K562 (cell line): ENCODE results near the gene DIAPH1. TPM values are rescaled to one million over a fixed set of nuclear protein-coding genes. Genes with fewer than 3 reads are reported as not detected.

Experiments
- ATF1 ChIP-seq, 2 experiments: fragments of 450-650 bp in 1 of 2; IDR thresholded peaks; 2 replicates each; pipeline ENCODE4 v1.6.1; 2016; ENCODE audit warnings: missing compliant biosample characterization in 1 of 2, missing genetic modification characterization in 1 of 2
- ATF4 ChIP-seq: fragments of 450-650 bp; formaldehyde crosslinking; IDR thresholded peaks from 2 replicates; pipeline ENCODE4 v1.4.0; 2022; ENCODE audit warnings: mild to moderate bottlenecking, moderate library complexity
- DIDO1 ChIP-seq: fragments of 450-650 bp; IDR thresholded peaks from 2 replicates; pipeline ENCODE4 v1.6.1; 2016; ENCODE audit warnings: low read depth, missing biosample characterization, missing genetic modification characterization
- GATAD2B ChIP-seq: fragments of 450-650 bp; IDR thresholded peaks from 2 replicates; pipeline ENCODE4 v1.6.1; 2017; ENCODE audit warnings: mild to moderate bottlenecking, borderline replicate concordance
- MITF ChIP-seq: IDR thresholded peaks from 2 replicates; pipeline ENCODE4 v1.6.1; 2014; ENCODE audit warnings: antibody characterized with exemption
- NFATC3 ChIP-seq: fragments of 450-650 bp; IDR thresholded peaks from 2 replicates; pipeline ENCODE4 v1.6.1; 2017; ENCODE audit warnings: mild to moderate bottlenecking
- NFE2L1 ChIP-seq: fragments of 450-650 bp; IDR thresholded peaks from 2 replicates; pipeline ENCODE4 v1.6.1; 2016; ENCODE audit warnings: missing genetic modification characterization, low read depth, mild to moderate bottlenecking, missing compliant biosample characterization, moderate library complexity, borderline replicate concordance
- REST ChIP-seq, 2 experiments: fragments of 450-650 bp; formaldehyde crosslinking in 1 of 2; IDR thresholded peaks; 2 replicates each; pipeline versions ENCODE4 v1.4.0 to v1.6.1; 2014 to 2020; ENCODE audit warnings: mild to moderate bottlenecking in 2 of 2, borderline replicate concordance in 1 of 2, low read depth in 1 of 2
- TAF7 ChIP-seq: fragments of 450-650 bp; IDR thresholded peaks from 2 replicates; pipeline ENCODE4 v1.6.1; 2016; ENCODE audit warnings: missing genetic modification characterization, missing compliant biosample characterization
- THRB ChIP-seq: fragments of 450-650 bp; formaldehyde crosslinking; conservative IDR thresholded peaks from 2 replicates; pipeline ENCODE4 v1.4.0; 2022; ENCODE audit warnings: mild to moderate bottlenecking, missing genetic modification characterization
- UBTF ChIP-seq, 2 experiments: IDR thresholded peaks; 2 replicates each; pipeline ENCODE4 v1.6.1; 2012; ENCODE audit warnings: improper control_type of control experiment in 2 of 2, low read depth in 2 of 2, low read length in 2 of 2, borderline replicate concordance in 1 of 2
- ZNF589 ChIP-seq: fragments of 200-800 bp; sonication (Bioruptor generic); IDR thresholded peaks from 2 replicates; pipeline ENCODE4 v1.6.1; 2016; ENCODE audit warnings: low read depth, missing genetic modification characterization, missing compliant biosample characterization
- polyA plus RNA-seq, 8 experiments: library from polyadenylated mRNA; depleted of rRNA in 4 of 8; stranded (reverse) in 5 of 8; unstranded in 3 of 8; fragments of >200 nt; fragmentation: Nextera tagmentation in 2 of 8; fragmentation: Illumina TruSeq in 1 of 8; extraction: Ambion mirVana in 2 of 8; extraction: Trizol in 1 of 8; gene quantifications; 2 replicates each; pipeline versions ENCODE4 v1.2.1 to v1.2.3, GENCODE V29; 2011 to 2014; ENCODE audit warnings: inconsistent platforms in 1 of 8, missing spikeins in 1 of 8
- total RNA-seq, 7 experiments: library from RNA; depleted of rRNA in 6 of 7; stranded (reverse); fragments of >200 nt in 6 of 7; fragmentation: Illumina TruSeq in 2 of 7; extraction: Trizol in 2 of 7; gene quantifications; 2 replicates each; pipeline versions ENCODE4 v1.2.1 to v1.2.3, GENCODE V29; 2011 to 2021; ENCODE audit warnings: low replicate concordance in 1 of 7

The DIAPH1 gene
- total and polyA plus RNA-seq, 9 of the 15 experiments (the other 6 are each of a cell fraction or from before 2014, with no cell fraction given) = 60.8 to 328 (median 97.8) TPM

GRCh38 chr5:141564216-141564692 is 54.5 kb downstream of the DIAPH1 start (continued):
- TF ChIP-seq MITF (no peak), NFE2L1 (tag) (peak; percentile 47; the same call in 1 of the 2 replicates), TAF7 (tag) (no peak), GATAD2B (0 out of 2 replicates have a peak, but pooled peaks have one; percentile 14), REST (IDR thresholded peaks at IDR 0.05; ENCODE audit: borderline replicate concordance) (peak; percentile 67; the same call in 1 of the 2 replicates), REST (CRISPR knock-in tag; IDR thresholded peaks at IDR 0.05; ENCODE audit: low read depth) (no peak), DIDO1 (peak; percentile 82), ATF4 (CRISPR knock-in tag) (0 out of 2 replicates have a peak, but pooled peaks have one; percentile 54), THRB (CRISPR knock-in tag) (0 out of 2 replicates have a peak, but pooled peaks have one; percentile 12), NFATC3 (no peak), UBTF (IDR thresholded peaks at IDR 0.05; ENCODE audit: borderline replicate concordance in 1 of 2, low read depth in 2 of 2, low read length in 2 of 2) (no peak), ZNF589 (CRISPR knock-in tag) (peak; percentile 42; the same call in 1 of the 2 replicates), ATF1 (CRISPR knock-in tag; IDR thresholded peaks at IDR 0.05) (no peak), ATF1 (tag; IDR thresholded peaks at IDR 0.05) (peak; percentile 98)
